Loucy (cell line): ENCODE data around the gene PHLDB1.

Source experiments
- CTCF ChIP-seq: fragments of 200-600 bp; sonication (generic); conservative IDR thresholded peaks from 2 replicates; pipeline ENCODE4 v1.5.1; 2014; ENCODE audit warnings: mild to moderate bottlenecking, antibody characterized with exemption, low read length
- EZH2phosphoT487 ChIP-seq: fragments of 200-600 bp; IDR thresholded peaks from 2 replicates; pipeline ENCODE4 v1.6.1; 2018; ENCODE audit warnings: antibody characterized with exemption, mild to moderate bottlenecking, moderate library complexity, borderline replicate concordance

- TF ChIP-seq CTCF (no peak), EZH2phosphoT487 (no peak)
Measured at GRCh38 chr11:118657709-118658428, 50.5 kb downstream of the PHLDB1 start.
